Erythroblast (primary cell): Measurements from ENCODE around the gene NRG3.

ENCODE experiments used
- GATA1 ChIP-seq: IDR thresholded peaks from 2 replicates; pipeline ENCODE4 v1.6.1; 2011; ENCODE audit warnings: low read depth, mild to moderate bottlenecking, control low read depth, low read length, moderate library complexity
- POLR2A ChIP-seq: IDR thresholded peaks from 2 replicates; pipeline ENCODE4 v1.6.1; 2011; ENCODE audit warnings: mild to moderate bottlenecking, low read length

DNA sequence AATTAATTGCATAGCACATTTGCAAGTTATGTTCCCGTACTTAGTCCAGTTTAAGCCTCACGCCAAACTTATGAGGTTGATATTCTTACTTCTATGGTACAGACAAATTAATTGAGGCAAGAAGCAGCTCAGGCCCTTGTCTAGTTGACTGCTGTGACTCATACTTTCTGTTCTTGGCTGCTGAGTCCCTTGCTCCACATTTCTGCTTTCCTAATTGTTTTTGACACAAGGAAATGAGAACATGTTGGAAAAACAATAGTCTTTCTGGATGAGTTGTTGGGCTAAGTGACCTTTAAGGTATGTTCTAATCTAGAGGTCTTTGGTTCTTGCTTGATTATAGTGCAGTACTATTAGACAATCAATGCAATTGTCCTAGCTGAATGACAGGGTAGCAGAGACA, 331.8 kb downstream of the NRG3 start:
- TF ChIP-seq POLR2A (no peak), GATA1 (no peak)
